ENCODE measurements around the gene CDK4. TPM values are rescaled to one million over a fixed set of nuclear protein-coding genes. Genes with fewer than 3 reads are reported as not detected.
"Not testable (repeated sequence)": the region's sequence is repeated elsewhere in the genome, so short reads cannot be mapped to it uniquely, and the experiment has no call there.

Gene CDK4
- total RNA-seq, 1 experiment from 2014 or later, result 156 TPM

- TF ChIP-seq EZH2 (IDR thresholded peaks at IDR 0.05; ENCODE audit: low read depth), result no peak
- no peak for TF ChIP-seq CTCF (conservative IDR thresholded peaks at IDR 0.05)
- ChIA-PET POLR2A (ENCODE audit: unreplicated experiment) (no interaction called here), CTCF (interaction anchor here (0.5 to 0.7 kb wide), 2 partner anchors 93 to 317 kb away, joined by 3 to 4 read pairs; no protein-coding TSS in a partner anchor)
- Histone ChIP-seq H4K20me1 (ENCODE audit: insufficient read depth) (no peaks in the 10 kb centered on the region; the same call in 1 of the 2 replicates), H3K27me3 (ENCODE audit: insufficient read depth, low read depth) (no peaks in the 10 kb centered on the region), H3K9me2 (ENCODE audit: insufficient read depth) (no peaks in the 10 kb centered on the region), H3K9me3 (ENCODE audit: insufficient read depth, low read depth) (no peaks in the 10 kb centered on the region), H3K4me1 (replicated peaks; ENCODE audit: insufficient read depth) (peaks cover 8% of the 10 kb centered on the region; the same call in 1 of the 2 replicates), H3K4me3 (no peak overlapping the region), H3K4me2 (no peak overlapping the region), H2AFZ (no peak overlapping the region), H3F3A (ENCODE audit: insufficient read depth, low read depth) (peaks cover 3% of the 10 kb centered on the region; the same call in 1 of the 2 replicates), H3K27ac (no peak overlapping the region), H3K36me3 (ENCODE audit: low read depth) (no peaks in the 10 kb centered on the region), H3K79me2 (ENCODE audit: low read depth) (peaks cover 19% of the 10 kb centered on the region)
- no TSS peak for BruUV-seq (replicated peaks)
- intact Hi-C loops (cut with micrococcal nuclease; ENCODE audit: unreplicated experiment), result no loop called here
- DNase-seq, result no peak
Measured at GRCh38 chr12:57775044-57775443, 22.9 kb upstream of the CDK4 start.

- H4K20me1 ChIP-seq (ENCODE audit: insufficient read depth); H3K9me3 ChIP-seq (ENCODE audit: insufficient read depth, low read depth); H3K9me2 ChIP-seq (ENCODE audit: insufficient read depth); H2AFZ ChIP-seq; H3K4me2 ChIP-seq; intact Hi-C loops (cut with micrococcal nuclease; ENCODE audit: unreplicated experiment); DNase-seq; H3K4me3 ChIP-seq; H3K4me1 ChIP-seq (replicated peaks; ENCODE audit: insufficient read depth); H3K27me3 ChIP-seq (ENCODE audit: insufficient read depth, low read depth); BruUV-seq (replicated peaks); H3K27ac ChIP-seq; H3K36me3 ChIP-seq (ENCODE audit: low read depth); H3F3A ChIP-seq (ENCODE audit: insufficient read depth, low read depth): not testable (repeated sequence)
- peaks cover 19% of the 10 kb centered on the region for H3K79me2 ChIP-seq (ENCODE audit: low read depth)
- ChIA-PET POLR2A (ENCODE audit: unreplicated experiment) (interaction anchor here (0.5 kb wide), 1 partner anchor 15 kb away, joined by 3 read pairs; no protein-coding TSS in a partner anchor), CTCF (interaction anchor here (0.5 to 0.7 kb wide), 2 partner anchors 93 to 317 kb away, joined by 3 to 4 read pairs; no protein-coding TSS in a partner anchor)
Measured at GRCh38 chr12:57774634-57775033, 22.5 kb upstream of the CDK4 start.

DNA sequence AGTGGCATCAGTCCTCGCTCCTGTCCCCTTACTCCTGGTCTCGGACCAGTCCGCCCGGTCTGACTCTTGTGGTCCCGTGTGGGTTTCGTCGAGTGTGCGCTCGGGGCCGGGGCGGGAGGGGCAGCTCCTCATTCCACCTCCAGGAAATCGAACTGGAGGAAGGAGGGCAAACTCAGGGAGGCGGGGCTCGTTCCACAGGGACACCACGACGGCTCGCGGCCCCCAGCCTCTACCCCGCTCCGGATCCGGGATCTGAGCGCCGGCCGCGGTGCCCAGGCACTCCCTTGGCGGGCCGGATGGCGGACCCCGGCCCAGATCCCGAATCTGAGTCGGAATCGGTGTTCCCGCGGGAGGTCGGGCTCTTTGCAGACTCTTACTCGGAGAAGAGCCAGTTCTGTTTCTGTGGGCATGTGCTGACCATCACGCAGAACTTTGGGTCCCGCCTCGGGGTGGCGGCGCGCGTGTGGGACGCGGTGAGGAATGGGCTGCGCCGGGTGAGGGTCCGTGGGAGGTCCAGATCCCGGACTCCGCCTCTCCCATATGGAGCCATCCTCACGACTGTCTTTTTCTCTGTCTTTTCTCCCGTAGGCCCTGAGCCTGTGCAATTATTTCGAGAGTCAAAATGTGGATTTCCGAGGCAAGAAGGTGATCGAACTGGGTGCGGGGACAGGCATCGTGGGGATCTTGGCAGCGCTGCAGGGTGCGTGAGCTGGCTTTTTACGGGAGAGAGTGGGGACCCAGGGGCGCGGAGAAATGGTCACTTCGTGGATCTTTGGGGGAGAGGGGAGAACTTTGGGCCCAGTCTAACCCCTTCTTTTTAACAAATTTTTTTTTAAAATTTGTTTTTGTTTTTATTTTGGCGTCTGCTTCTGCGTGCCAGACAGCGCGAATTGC lies 20.6 kb upstream of the CDK4 start, which contains the start of gene EEF1AKMT3:
Gene EEF1AKMT3, plus strand, starts transcription at position 186 of the 894 bp plus-strand sequence. Its CDS starts 111 bp downstream, at position 297.
- CTCF ChIA-PET, result interaction anchor here (0.7 to 0.9 kb wide), 2 partner anchors 16 to 123 kb away, joined by 3 to 4 read pairs; no protein-coding TSS in a partner anchor
- no peaks in the 10 kb centered on the region for H3K36me3 ChIP-seq (ENCODE audit: low read depth)

More for the DNA sequence above, 20.6 kb upstream of the CDK4 start, which contains the start of gene EEF1AKMT3:
- peaks cover 8% of the 10 kb centered on the region; the same call in 1 of the 2 replicates for H3K4me1 ChIP-seq (replicated peaks; ENCODE audit: insufficient read depth)
- H3F3A ChIP-seq (ENCODE audit: insufficient read depth, low read depth), result peaks cover 3% of the 10 kb centered on the region; the same call in 1 of the 2 replicates
- peak within 1 kb of the TSS; percentile 75 for H3K27ac ChIP-seq
- intact Hi-C loops (cut with micrococcal nuclease; ENCODE audit: unreplicated experiment), result loop anchor here (2.0 kb wide), 1 partner anchor 18 kb away; the partner anchor contains the start of gene MARCHF9
- peak within 1 kb of the TSS; percentile 68 for H3K4me3 ChIP-seq
- BruUV-seq (replicated peaks), result no TSS peak
- peak within 1 kb of the TSS; percentile 84 for H3K4me2 ChIP-seq
- no peaks in the 10 kb centered on the region for H3K9me3 ChIP-seq (ENCODE audit: insufficient read depth, low read depth)
- H4K20me1 ChIP-seq (ENCODE audit: insufficient read depth), result no peaks in the 10 kb centered on the region; the same call in 1 of the 2 replicates
- TF ChIP-seq CTCF (conservative IDR thresholded peaks at IDR 0.05), result no peak
- TF ChIP-seq EZH2 (IDR thresholded peaks at IDR 0.05; ENCODE audit: low read depth), result no peak
- peak within 1 kb of the TSS; percentile 94 for H2AFZ ChIP-seq
- POLR2A ChIA-PET (ENCODE audit: unreplicated experiment), result interaction anchor here (0.5 to 0.6 kb wide), 4 partner anchors 11 to 253 kb away, joined by 3 to 13 read pairs (median 4); no protein-coding TSS in a partner anchor
- no peaks in the 10 kb centered on the region for H3K9me2 ChIP-seq (ENCODE audit: insufficient read depth)
- no peaks in the 10 kb centered on the region for H3K27me3 ChIP-seq (ENCODE audit: insufficient read depth, low read depth)
- no peak for DNase-seq
- H3K79me2 ChIP-seq (ENCODE audit: low read depth), result peaks cover 19% of the 10 kb centered on the region

Measured in PC-9 (cell line).